GM21526 (cell line): ENCODE measurements around the gene LSMEM2.

Experiments used
- ATAC-seq: cut with Tn5 transposase; IDR thresholded peaks from one replicate; pipeline ENCODE4 v1.9.1; 2021; ENCODE audit warnings: moderate library complexity; ENCODE audit not compliant: unreplicated experiment, low FRiP score

The LSMEM2 gene

DNA sequence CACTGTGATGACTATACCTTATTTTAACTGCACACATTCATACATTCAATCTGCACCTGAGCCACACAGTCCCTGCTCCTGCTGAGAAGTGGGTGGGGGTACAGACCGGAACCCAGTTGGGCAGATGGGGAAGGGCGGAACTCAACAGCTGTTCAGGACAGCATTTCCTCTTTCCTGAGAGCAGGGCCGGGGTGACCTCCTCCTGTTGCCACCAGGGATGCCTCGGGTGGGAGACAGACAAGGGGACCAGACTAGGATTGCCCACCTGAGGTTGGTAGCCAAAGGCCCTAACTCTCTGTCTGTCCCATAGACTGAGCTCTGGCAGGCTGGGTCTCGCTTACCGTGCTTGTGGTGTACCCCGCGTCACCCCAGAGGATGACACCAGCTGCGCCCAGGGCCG is 39.7 kb downstream of the LSMEM2 start:
- ATAC-seq, result no peak

DNA sequence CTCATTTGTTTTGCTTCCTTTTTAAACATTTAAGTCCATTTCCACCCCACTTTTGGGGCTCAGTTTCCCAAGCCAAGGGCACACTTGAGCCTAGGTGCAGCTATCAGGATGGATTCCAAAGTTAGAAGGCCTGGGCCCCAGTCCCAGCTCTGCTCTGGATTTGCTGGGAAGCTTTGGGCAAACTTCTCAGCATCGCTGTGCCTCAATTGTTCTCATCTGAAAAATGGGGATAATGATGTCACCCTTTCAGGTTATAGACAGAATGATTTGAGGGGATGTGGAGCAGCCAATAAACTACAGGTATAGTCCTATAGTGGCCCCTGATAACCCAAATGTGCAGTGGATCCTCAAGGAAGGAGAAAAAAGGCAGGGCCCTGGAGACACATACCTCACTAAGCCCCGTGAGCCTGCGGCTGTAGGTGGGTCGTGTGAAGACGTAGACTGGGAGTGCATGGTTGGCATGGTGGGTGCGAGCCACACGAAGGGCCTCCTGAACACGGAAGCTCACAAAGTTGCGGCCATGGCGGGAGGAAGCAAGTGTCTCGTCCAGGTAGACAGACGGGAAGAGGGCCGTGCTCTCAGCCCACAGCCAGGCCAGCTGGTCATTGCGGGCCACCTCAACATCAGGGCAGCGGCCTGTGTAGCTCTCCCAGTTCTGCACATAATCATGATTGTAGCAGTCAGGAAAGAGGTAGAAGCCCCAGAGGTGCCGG is 40.5 kb downstream of the LSMEM2 start:
- no peak for ATAC-seq

DNA sequence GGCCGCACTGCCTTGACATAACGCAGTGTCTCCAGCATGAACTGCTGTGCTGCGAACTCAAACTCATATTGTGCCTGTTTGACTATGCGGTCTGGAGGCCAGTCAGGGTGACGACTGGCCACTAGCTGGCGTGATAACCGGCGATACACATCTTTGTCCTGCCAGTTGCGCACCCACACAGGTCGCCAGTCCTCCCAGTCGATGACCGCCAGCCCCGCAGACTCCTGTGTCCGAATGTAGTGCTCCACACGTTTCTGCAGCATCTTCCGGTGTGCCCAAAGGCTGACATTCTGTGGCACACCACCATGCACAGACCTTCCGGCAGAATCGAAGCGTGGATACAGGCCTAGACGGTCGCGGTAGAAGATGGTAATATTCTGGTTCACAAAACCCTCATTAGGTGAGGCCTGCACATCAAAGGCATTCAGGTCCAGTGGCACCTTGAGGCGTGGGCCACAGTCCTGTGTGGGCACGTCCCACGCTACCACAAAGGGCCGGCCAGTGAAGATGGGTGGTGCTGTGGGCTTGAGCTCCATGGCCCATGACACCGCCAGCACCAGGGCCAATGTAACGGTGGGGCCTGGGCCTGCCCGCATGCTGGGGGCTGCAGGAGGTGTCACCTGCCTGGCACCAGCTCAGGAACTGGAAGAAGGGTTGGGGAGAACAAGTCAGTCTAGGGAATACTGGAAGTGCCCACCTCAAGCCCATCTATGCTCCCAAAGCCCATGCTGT is 41.2 kb downstream of the LSMEM2 start:
- ATAC-seq, result no peak

DNA sequence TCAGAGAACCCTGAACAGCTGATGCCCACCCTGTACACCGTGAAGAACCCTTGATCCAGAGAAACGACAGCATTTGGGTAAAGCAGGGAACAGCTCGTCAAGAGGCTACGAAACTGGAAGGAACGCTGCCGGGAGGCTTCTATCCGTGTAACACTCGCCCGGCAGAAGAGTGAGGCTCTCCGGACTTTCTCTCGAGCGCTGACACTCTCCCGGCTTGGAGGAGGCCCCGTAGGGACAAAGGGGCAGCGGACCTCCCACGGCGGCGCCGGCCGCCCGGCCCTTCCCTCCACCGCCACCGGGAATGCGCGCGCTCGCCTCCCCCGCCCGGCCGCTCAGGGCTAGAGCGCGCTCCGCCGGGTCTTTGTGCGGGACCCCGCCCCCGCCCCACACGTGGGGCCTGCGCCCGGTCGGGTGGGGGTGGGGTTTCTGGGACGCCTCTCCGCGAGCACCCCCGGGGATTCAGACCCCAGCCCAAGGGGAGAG is 42.0 kb downstream of the LSMEM2 start:
- peak; percentile 41 for ATAC-seq

DNA sequence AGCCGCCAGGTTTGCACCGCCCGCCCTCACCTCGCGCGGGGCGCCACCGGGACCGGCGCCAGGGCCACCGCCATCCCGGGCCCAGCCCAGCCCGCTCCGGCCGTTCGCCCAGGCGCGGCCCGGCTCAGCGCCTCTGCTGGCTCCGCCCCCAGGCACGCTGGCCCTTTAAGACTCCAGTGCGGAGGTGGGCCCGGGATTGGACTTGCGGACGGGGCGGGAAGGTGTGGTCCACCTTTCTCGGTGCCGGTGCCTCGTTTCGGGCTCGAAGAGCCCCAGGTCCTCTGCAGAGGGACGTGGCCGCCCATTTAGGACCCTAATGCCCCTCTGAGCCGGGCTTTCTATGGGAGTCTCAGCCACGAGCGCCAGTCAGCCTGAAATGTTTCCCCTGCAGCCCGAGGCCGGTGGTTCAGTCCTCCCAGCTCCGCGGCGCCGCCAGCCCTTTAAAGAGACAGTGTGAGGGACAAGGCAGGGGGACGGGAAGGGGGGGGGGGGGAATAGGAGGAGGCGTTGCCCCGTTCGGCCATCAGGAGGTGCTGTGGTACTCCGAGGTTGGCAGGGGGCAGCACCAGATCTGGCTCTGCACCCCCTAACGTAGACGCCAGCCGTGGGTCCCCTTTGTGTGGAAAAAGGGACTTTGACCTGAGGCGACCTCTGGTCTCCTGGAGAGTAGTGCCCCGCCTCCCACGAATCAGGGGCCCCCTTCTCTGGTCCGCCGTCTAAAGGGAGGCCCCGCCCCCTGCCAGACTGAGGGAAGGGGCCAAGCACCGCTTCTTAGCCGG is 42.6 kb downstream of the LSMEM2 start:
- ATAC-seq, result peak; percentile 61

- ATAC-seq, result no peak
These were observed 43.2 kb downstream of the LSMEM2 start for GRCh38 chr3:50322115-50322385.

GRCh38 chr3:50322386-50323091 is 43.7 kb downstream of the LSMEM2 start, which contains the start of gene HYAL2:
TSS of gene HYAL2 (minus strand) at chr3:50322745. CDS start at chr3:50320489, 2,256 bp downstream.
- no peak for ATAC-seq

GRCh38 chr3:50323092-50323600 is 44.3 kb downstream of the LSMEM2 start:
- ATAC-seq, result no peak

GRCh38 chr3:50323614-50324199 is 44.8 kb downstream of the LSMEM2 start:
- no peak for ATAC-seq

DNA sequence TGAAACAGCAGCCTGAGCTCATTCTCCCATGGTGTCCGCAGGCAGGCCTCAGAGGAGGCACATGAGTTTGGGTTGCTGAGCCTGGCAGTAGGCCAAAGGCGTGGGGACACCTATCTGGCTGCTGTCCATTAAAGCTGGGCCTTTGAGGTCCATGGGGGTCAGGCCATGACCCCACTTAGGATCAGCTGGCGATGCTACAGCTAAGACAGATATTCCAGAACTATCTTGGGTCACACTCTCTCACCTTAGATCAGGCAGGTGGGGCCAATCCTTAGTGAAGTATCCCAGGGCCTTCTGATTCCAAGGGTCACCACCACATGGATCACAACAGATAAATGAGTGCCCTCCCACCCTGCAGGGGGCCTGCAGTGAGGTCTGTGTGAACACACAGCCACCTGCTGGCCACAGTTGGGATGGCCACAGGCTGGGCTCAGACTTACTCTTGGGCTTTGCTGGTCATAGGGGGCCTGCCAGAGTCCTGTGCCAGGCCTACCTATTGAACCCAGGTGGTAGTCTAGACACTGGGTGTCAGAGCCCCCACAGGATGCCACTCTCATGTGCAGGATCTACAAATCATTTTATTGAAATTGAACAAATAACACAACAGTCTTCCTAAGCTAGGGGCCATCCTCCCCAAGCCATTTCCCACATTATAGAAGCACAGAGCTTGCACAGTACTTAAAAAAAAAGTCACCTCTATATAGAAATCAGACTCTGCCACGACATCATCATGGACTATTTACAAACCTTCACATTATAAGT is 45.6 kb downstream of the LSMEM2 start:
- no peak for ATAC-seq

- no peak for ATAC-seq
These were observed 46.2 kb downstream of the LSMEM2 start for GRCh38 chr3:50325113-50325480.

- no peak for ATAC-seq
These were observed 46.8 kb downstream of the LSMEM2 start for GRCh38 chr3:50325497-50326181.

DNA sequence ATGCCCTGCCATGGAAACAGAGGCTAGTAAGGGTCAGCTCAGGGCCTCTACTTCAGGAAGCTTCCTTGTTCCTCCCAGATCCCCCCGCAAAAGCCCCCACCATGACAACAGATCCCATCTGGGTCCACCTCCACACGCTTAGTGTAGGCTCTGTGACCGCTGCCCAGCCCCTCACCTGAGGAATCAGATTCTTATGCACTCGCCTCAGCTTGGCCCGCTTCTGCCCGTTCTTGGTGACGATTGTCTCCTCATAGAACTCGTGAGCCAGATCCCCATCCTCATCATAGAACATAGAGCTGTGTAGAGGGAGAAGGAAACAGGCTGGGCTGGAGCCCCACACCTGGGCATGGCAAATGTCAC is 47.3 kb downstream of the LSMEM2 start:
- ATAC-seq, result no peak

DNA sequence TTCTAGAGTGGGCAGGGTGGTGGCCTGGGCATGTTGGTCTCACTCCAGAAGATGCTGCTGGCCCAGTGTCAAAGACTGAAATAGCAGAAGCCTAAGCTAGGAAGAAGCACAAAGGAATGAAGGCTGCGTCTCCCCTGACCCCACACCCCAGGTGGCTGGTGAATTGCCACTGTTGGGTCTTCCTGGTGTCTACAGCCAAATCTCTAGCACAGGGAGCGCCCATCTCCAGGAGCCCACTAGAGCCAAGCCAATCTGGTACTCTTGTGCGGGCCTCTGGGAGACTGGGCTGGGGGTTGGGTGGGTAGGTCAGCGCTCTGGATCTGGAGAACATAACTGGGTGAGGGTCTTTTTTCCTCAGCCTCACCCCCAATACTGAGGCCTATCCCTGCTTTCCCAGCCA is 48.2 kb downstream of the LSMEM2 start:
- ATAC-seq, result no peak

GRCh38 chr3:50327943-50328691 is 49.2 kb downstream of the LSMEM2 start, which contains the start of gene TUSC2:
TSS of gene TUSC2 (minus strand) at chr3:50328223. CDS start at chr3:50328099, 124 bp downstream.
- peak; percentile 62 for ATAC-seq

DNA sequence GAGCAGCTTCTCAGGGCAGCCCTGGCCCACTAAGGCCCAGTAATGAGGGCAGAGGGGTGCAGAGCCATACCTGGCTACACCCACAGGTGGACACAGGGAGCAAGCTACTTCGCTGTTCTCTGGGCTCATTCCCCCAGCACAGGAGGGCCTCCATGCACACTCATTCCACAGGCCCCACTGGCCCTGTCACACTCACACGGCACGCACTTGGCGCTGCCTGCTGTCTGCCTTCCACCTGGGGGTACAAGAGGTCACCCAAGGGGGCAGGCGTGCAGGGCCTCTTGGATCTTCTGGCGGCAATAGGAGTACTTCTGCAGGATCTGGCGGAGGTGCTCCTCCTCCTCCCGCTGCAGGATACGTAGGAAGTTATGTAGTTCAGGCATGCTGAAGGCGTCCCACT is 51.4 kb downstream of the LSMEM2 start:
- ATAC-seq, result no peak

GRCh38 chr3:50331364-50331907 is 52.5 kb downstream of the LSMEM2 start:
- no peak for ATAC-seq

- no peak for ATAC-seq
These were observed 54.9 kb downstream of the LSMEM2 start for GRCh38 chr3:50333744-50334328.
